Psoas muscle (tissue), 8 donors: ENCODE measurements around the gene ZNF70. TPM values are rescaled to one million over a fixed set of nuclear protein-coding genes. Genes with fewer than 3 reads are reported as not detected.

Experiments
- ATAC-seq, 4 donors: fragments of 200-7000 bp; cut with Tn5 transposase; one replicate each; pipeline ENCODE4 v1.9.1; 2020; ENCODE audit warnings: moderate library complexity in 3 of 4, mild to moderate bottlenecking in 2 of 4
- DNase-seq, 2 donors: peaks; one replicate each; pipeline ENCODE4 v3.0.0-alpha.2; 2020
- H3K27ac ChIP-seq: fragments of 200-600 bp; one replicate; pipeline ENCODE4 v1.8.0; 2022
- H3K27me3 ChIP-seq, 3 donors: fragments of 200-600 bp in 1 of 3; one replicate each; pipeline versions ENCODE4 v1.6.1 to v1.8.0; 2013 to 2022; ENCODE audit warnings: low read length in 2 of 3, mild to moderate bottlenecking in 2 of 3, moderate library complexity in 1 of 3; ENCODE audit not compliant: insufficient read depth in 3 of 3
- H3K36me3 ChIP-seq, 2 donors: fragments of 200-600 bp in 1 of 2; one replicate each; pipeline versions ENCODE4 v1.6.1 to v1.8.0; 2013 to 2022; ENCODE audit warnings: low read depth in 1 of 2, mild to moderate bottlenecking in 1 of 2, moderate library complexity in 1 of 2; ENCODE audit not compliant: insufficient read depth in 1 of 2
- H3K4me1 ChIP-seq: fragments of 200-600 bp; one replicate; pipeline ENCODE4 v1.8.0; 2022
- H3K4me3 ChIP-seq: fragments of 200-600 bp; one replicate; pipeline ENCODE4 v1.8.0; 2022; ENCODE audit warnings: mild to moderate bottlenecking
- H3K9me3 ChIP-seq: fragments of 200-600 bp; one replicate; pipeline ENCODE4 v1.8.0; 2022
- CTCF ChIP-seq: fragments of 200-600 bp; IDR thresholded peaks from one replicate; pipeline ENCODE4 v1.8.0; 2022; ENCODE audit warnings: antibody characterized with exemption
- WGBS, 3 donors: extraction: QIAGEN DNeasy Blood & Tissue Kit; methylation state at CpG; one replicate each; pipeline versions ENCODE4 v1.1.6 to v1.1.7; 2013; 5-methylcytosine and 5-hydroxymethylcytosine counted together
- intact Hi-C, 2 donors: fragments of 100-400 bp; cut with DNase I; formaldehyde crosslinking; loops; one replicate each; pipeline versions ENCODE4 v1.11.0 to v1.14.2; 2022
- polyA plus RNA-seq, 3 donors: library from polyadenylated mRNA; stranded (reverse); fragments of 200-250 nt; gene quantifications; one replicate each; pipeline ENCODE4 v1.2.3, GENCODE V29; 2013
- total RNA-seq, 4 donors: library from RNA; stranded (reverse); fragmentation: NEBNext Ultra II Directional in 2 of 4; extraction: Animal tissue kit (Norgen Biotek cat#: 25700) in 2 of 4; gene quantifications; one replicate each; pipeline versions ENCODE4 v1.2.1 to v1.2.4, GENCODE V29; 2021 to 2023
- donor health status: healthy with polysubstance abuse.
- donor health status: DM: no; HTN: no; CAD: no; lungs with moderate emphysema.
- donor health status: Bipolar disorder and iron deficiency.
- donor health status: healthy.
- donor health status: DM: yes; HTN: yes; CAD: no.
- donor health status: DM: no; HTN: no; CAD: no.
- donor health status: DM: no; HTN: no; CAD: no.
- donor health status: DM: yes; HTN: yes; CAD: no.

ZNF70 gene
- total and polyA plus RNA-seq, 7 donors: 1.2 to 12.9 (median 3.5) TPM

- Histone ChIP-seq H3K9me3 (no peaks in the 10 kb centered on the region), H3K27me3 (no peaks in the 10 kb centered on the region), H3K27ac (no peak overlapping the region), H3K4me3 (no peak overlapping the region), H3K36me3 (peaks cover 0 to 43% of the 10 kb centered on the region in 2 donors), H3K4me1 (no peaks in the 10 kb centered on the region)
- 78 to 83% (median 83%) methylated on average over 3 of the region's 3 CpGs for WGBS, 3 donors
- ATAC-seq (no peak), DNase-seq (no peak)
- intact Hi-C loops: no loop called here
- TF ChIP-seq CTCF: no peak
Measured at GRCh38 chr22:23695141-23695540, 55.8 kb downstream of the ZNF70 start.

GRCh38 chr22:23693979-23694680 is 56.8 kb downstream of the ZNF70 start:
- ATAC-seq: no peak
- WGBS, 3 donors: 91 to 95% (median 93%) methylated on average over 11 of the region's 11 CpGs
- Histone ChIP-seq H3K4me1 (no peaks in the 10 kb centered on the region), H3K4me3 (no peak overlapping the region), H3K27me3 (no peaks in the 10 kb centered on the region), H3K9me3 (no peaks in the 10 kb centered on the region), H3K36me3 (peaks cover 0 to 43% of the 10 kb centered on the region in 2 donors), H3K27ac (no peak overlapping the region)
- no peak for TF ChIP-seq CTCF
- no peak for DNase-seq
- intact Hi-C loops: no loop called here

GRCh38 chr22:23692598-23693291 is 58.2 kb downstream of the ZNF70 start:
- no peaks in the 10 kb centered on the region for H3K27me3 ChIP-seq
- no peak overlapping the region for H3K4me3 ChIP-seq
- WGBS, 3 donors: 59 to 74% (median 60%) methylated on average over 12 of the region's 12 CpGs
- ATAC-seq (peak; percentile 54 to 82 (median 78)), DNase-seq (no peak)
- peak overlapping the region; percentile 60 for H3K27ac ChIP-seq
- no peaks in the 10 kb centered on the region for H3K4me1 ChIP-seq
- TF ChIP-seq CTCF: no peak
- intact Hi-C loops: no loop called here
- no peaks in the 10 kb centered on the region for H3K9me3 ChIP-seq
- H3K36me3 ChIP-seq: peaks cover 0 to 38% of the 10 kb centered on the region in 2 donors

GRCh38 chr22:23691748-23692423 is 59.0 kb downstream of the ZNF70 start:
- WGBS, 3 donors: 89 to 94% (median 92%) methylated on average over 12 of the region's 12 CpGs
- no peak overlapping the region for H3K27ac ChIP-seq
- intact Hi-C loops: no loop called here
- H3K36me3 ChIP-seq: peaks cover 0 to 38% of the 10 kb centered on the region in 2 donors
- DNase-seq (no peak), ATAC-seq (no peak)
- H3K27me3 ChIP-seq: no peaks in the 10 kb centered on the region
- no peak for TF ChIP-seq CTCF
- H3K9me3 ChIP-seq: no peaks in the 10 kb centered on the region
- no peak overlapping the region for H3K4me3 ChIP-seq
- peaks cover 6% of the 10 kb centered on the region for H3K4me1 ChIP-seq
